MCF 10A (cell line): ENCODE data around the gene TXLNG. TPM values are rescaled to one million over a fixed set of nuclear protein-coding genes. Genes with fewer than 3 reads are reported as not detected.

Experiments
- Bru-seq: library from RNA; stranded (reverse); fragments of 400-500 nt; gene quantifications from one replicate; lab custom pipeline; 2021; lab: Mats Ljungman, UMichigan
- BruChase-seq, 2 experiments: library from RNA; stranded (reverse); fragments of 400-500 nt; gene quantifications; one replicate each; lab custom pipeline; 2021; lab: Mats Ljungman, UMichigan
- BruUV-seq: library from RNA; stranded (reverse); fragments of 400-500 nt; replicated peaks from 2 replicates; lab custom pipeline; 2021; lab: Mats Ljungman, UMichigan
- CTCF ChIA-PET: fragments of 300-600 bp; sonication (Branson Sonifier 250); formaldehyde crosslinking; extraction: SDS; loops from one replicate; lab custom pipeline; 2021; ENCODE audit warnings: antibody characterized with exemption, inconsistent platforms; lab: Yijun Ruan, JAX
- POLR2A ChIA-PET: fragments of 300-600, 350-650 bp; sonication (Branson Sonifier 250); formaldehyde crosslinking; extraction: SDS; loops from one replicate; lab custom pipeline; 2020; ENCODE audit warnings: antibody characterized with exemption, inconsistent platforms; lab: Yijun Ruan, JAX
- DNase-seq: peaks from one replicate; pipeline ENCODE4 v3.0.0-alpha.2; 2018; ENCODE audit not compliant: unreplicated experiment
- H3K27ac Mint-ChIP-seq: one replicate; pipeline ENCODE4 v1.8.0; 2022; ENCODE audit warnings: mild to moderate bottlenecking, low read depth, mixed read lengths; ENCODE audit not compliant: unreplicated experiment
- H3K27me3 Mint-ChIP-seq: one replicate; pipeline ENCODE4 v1.8.0; 2022; ENCODE audit warnings: mixed read lengths; ENCODE audit not compliant: insufficient read depth, unreplicated experiment
- H3K36me3 Mint-ChIP-seq: one replicate; pipeline ENCODE4 v1.8.0; 2022; ENCODE audit warnings: mild to moderate bottlenecking, moderate library complexity, mixed read lengths; ENCODE audit not compliant: insufficient read depth, unreplicated experiment
- H3K4me1 Mint-ChIP-seq: one replicate; pipeline ENCODE4 v1.8.0; 2022; ENCODE audit warnings: mixed read lengths; ENCODE audit not compliant: insufficient read depth, unreplicated experiment
- H3K4me3 Mint-ChIP-seq: one replicate; pipeline ENCODE4 v1.8.0; 2022; ENCODE audit warnings: mild to moderate bottlenecking, moderate library complexity, mixed read lengths; ENCODE audit not compliant: unreplicated experiment
- H3K9me3 Mint-ChIP-seq: one replicate; pipeline ENCODE4 v1.8.0; 2022; ENCODE audit warnings: mixed read lengths; ENCODE audit not compliant: unreplicated experiment
- CTCF ChIP-seq: fragments of 200-600 bp; IDR thresholded peaks from one replicate; pipeline ENCODE4 v1.8.0; 2022; ENCODE audit warnings: antibody characterized with exemption, mild to moderate bottlenecking; ENCODE audit not compliant: unreplicated experiment
- intact Hi-C: fragments of 100-400 bp; cut with micrococcal nuclease; formaldehyde crosslinking; loops from 2 replicates; pipeline ENCODE4 v1.14.1; 2022
- long read RNA-seq: library from polyadenylated mRNA; stranded (forward); transcript quantifications from one replicate; pipeline ENCODE4 v2.0.0, GENCODE V29; 2022
- total RNA-seq: library from RNA; stranded (reverse); gene quantifications from 2 replicates; pipeline ENCODE4 v1.2.3, GENCODE V29; 2022

The TXLNG gene
- total RNA-seq = 32.4 and 43.2 TPM in 2 replicates
- Bru-seq, nascent RNA = percentile 86 among the genes with signal in this experiment
- BruChase-seq, experiment 1, labeled RNA remaining after a 6-hour chase = percentile 80 among the genes with signal in this experiment
- percentile 85 among the genes with signal in this experiment for BruChase-seq, experiment 2, labeled RNA remaining after a 2-hour chase
- long read RNA-seq, full-length matches to known transcripts = 66 of 92 reads
- long read RNA-seq, partial matches to known transcripts = 11 of 92 reads
- long read RNA-seq, other reads (novel, unspliced or antisense) = 15 of 92 reads

DNA sequence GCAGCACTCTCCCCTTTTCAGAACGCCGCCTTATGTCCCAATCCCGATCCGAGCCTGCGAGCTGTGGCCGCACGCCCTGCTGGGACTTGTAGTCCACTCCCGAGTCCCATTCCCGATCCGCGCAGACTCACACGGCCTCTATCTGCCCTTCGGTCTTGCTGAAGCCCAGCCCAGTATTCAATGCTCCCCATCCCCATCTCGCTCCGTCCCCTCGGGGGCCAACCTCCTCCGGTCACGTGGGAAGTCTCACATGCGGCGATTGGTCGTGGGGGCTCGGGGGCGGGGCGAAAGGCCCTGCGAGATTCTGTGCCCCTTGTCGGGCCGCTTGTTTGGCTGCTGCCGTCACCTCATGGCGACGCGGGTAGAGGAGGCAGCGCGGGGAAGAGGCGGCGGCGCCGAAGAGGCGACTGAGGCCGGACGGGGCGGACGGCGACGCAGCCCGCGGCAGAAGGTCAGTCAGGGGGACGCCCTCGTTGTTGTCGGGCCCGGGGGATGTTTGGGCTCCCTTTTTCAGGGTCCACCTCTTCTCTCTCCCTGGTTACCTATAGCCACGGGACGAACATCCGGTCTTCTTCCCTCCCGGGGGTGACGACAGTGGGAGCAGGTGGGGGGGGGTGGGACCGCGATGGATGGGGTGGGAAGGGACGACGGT is at the start of gene TXLNG:
Gene TXLNG, plus strand, starts transcription at position 328 of the 652 bp plus-strand sequence. Its CDS starts 22 bp downstream, at position 350.
- BruUV-seq = no TSS peak
- CTCF ChIA-PET = interaction anchor here (0.6 kb wide), 1 partner anchor 13 kb away, joined by 6 read pairs; no protein-coding TSS in a partner anchor
- POLR2A ChIA-PET = interaction anchor here (0.6 to 1.9 kb wide), 9 partner anchors 11 to 575 kb away, joined by 3 to 17 read pairs (median 4); partner anchors contain the start of genes RBBP7 and SYAP1
- intact Hi-C loops = no loop called here
- peak; percentile 100 for DNase-seq
- Mint-ChIP-seq H3K27ac (peak within 1 kb of the TSS; percentile 75), H3K4me3 (peak within 1 kb of the TSS; percentile 89), H3K4me1 (no peaks in the 10 kb centered on the region), H3K36me3 (peaks cover 7% of the 10 kb centered on the region), H3K9me3 (no peaks in the 10 kb centered on the region), H3K27me3 (no peaks in the 10 kb centered on the region)
- TF ChIP-seq CTCF = no peak

GRCh38 chrX:16737024-16737423 is 49.2 kb upstream of the TXLNG start:
- DNase-seq = no peak
- Mint-ChIP-seq H3K27me3 (no peaks in the 10 kb centered on the region), H3K9me3 (no peaks in the 10 kb centered on the region), H3K4me1 (no peaks in the 10 kb centered on the region), H3K27ac (no peak overlapping the region), H3K36me3 (peaks cover 48% of the 10 kb centered on the region), H3K4me3 (no peak overlapping the region)
- CTCF ChIA-PET = interaction anchor here (0.7 kb wide), 1 partner anchor 1075 kb away, joined by 3 read pairs; no protein-coding TSS in a partner anchor
- BruUV-seq = no TSS peak
- POLR2A ChIA-PET = interaction anchor here (1.3 kb wide), 1 partner anchor 17 kb away, joined by 3 read pairs; the partner anchor contains the start of gene SYAP1
- no peak for TF ChIP-seq CTCF
- intact Hi-C loops = no loop called here

- BruUV-seq = no TSS peak
- intact Hi-C loops = no loop called here
- no peak for DNase-seq
- Mint-ChIP-seq H3K4me3 (no peak overlapping the region), H3K9me3 (no peaks in the 10 kb centered on the region), H3K4me1 (no peaks in the 10 kb centered on the region), H3K27me3 (no peaks in the 10 kb centered on the region), H3K27ac (no peak overlapping the region), H3K36me3 (peaks cover 71% of the 10 kb centered on the region)
- POLR2A ChIA-PET = interaction anchor here (1.1 kb wide), 1 partner anchor 20 kb away, joined by 7 read pairs; the partner anchor contains the start of gene SYAP1
- CTCF ChIA-PET = no interaction called here
- no peak for TF ChIP-seq CTCF
Observed at GRCh38 chrX:16739574-16739973, 46.7 kb upstream of the TXLNG start.
